ENCODE measurements around the gene SMAD6. TPM values are rescaled to one million over a fixed set of nuclear protein-coding genes. Genes with fewer than 3 reads are reported as not detected.
A peak's percentile ranks its signal among the peaks of the same experiment; 100 is the strongest.

Gene SMAD6
- total and polyA plus RNA-seq, 9 of the 15 experiments (the other 6 are each of a cell fraction or from before 2014, with no cell fraction given), result 0.10 to 15.5 (median 3.7) TPM

- no peak for FAIRE-seq
Measured at GRCh38 chr15:66684136-66684681, 17.8 kb upstream of the SMAD6 start.

DNA sequence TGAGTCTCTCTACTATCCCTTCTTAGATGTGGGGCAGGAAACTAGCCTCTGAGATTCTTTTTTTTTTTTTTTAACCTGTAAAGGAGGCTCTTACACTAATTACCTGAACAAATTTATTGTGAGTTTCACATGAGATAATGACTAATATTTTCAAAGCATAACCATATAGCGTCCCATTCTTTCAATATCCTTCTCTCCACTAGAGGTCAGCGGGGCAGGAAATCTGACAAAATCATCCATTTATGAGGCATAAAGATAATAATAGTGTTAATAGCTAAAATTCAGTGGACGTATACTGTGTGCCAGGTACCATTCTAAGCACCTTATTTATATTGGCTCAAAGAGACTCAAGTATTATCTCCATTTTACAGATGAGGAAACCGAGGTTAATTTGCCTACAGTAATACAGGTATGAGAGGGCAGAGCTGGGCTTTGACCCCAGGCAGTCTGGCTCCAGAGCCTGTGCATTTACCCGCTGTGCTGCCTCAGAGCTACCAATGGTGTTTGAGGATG lies 16.3 kb upstream of the SMAD6 start:
- no peak overlapping the region for H2AFZ ChIP-seq (ENCODE audit: low read depth, low read length)
- ChIA-PET POLR2A (interaction anchor here (0.6 to 1.1 kb wide), 4 partner anchors 13 to 34 kb away, joined by 3 read pairs; no protein-coding TSS in a partner anchor), CTCF (ENCODE audit: low intra/inter-chr PET ratio) (no interaction called here)
- no peak overlapping the region for H3K4me2 ChIP-seq (ENCODE audit: insufficient read depth, low read length)
- no TSS peak for BruUV-seq (replicated peaks)
- no peaks in the 10 kb centered on the region for H3K27me3 ChIP-seq (ENCODE audit: control insufficient read depth in 2 of 2, insufficient read depth in 2 of 2, low read length in 2 of 2)
- no peak overlapping the region for H3K4me3 ChIP-seq
- H3K27ac ChIP-seq (ENCODE audit: extremely low read depth, low read depth, low read length), result no peak overlapping the region
- ATAC-seq, result no peak
- intact Hi-C loops (cut with micrococcal nuclease) (no loop called here), in situ Hi-C loops (cut with MboI) (no loop called here)
- peaks cover 11% of the 10 kb centered on the region; the same call in 1 of the 2 replicates for H3K9me3 ChIP-seq (replicated peaks; ENCODE audit: control insufficient read depth, insufficient read depth, low read depth, low read length)
- no peaks in the 10 kb centered on the region for H3K9me1 ChIP-seq (ENCODE audit: control insufficient read depth, insufficient read depth, low read length)
- H3K36me3 ChIP-seq (ENCODE audit: control insufficient read depth, insufficient read depth, low read length), result peaks cover 93% of the 10 kb centered on the region
- peaks cover 9 to 11% of the 10 kb centered on the region in 2 experiments; a peak in 4 of 5 replicates for H3K4me1 ChIP-seq (replicated peaks in 1 of 2; ENCODE audit: control insufficient read depth in 2 of 2, insufficient read depth in 2 of 2, low read length in 2 of 2)
- TF ChIP-seq, protein P1, sequence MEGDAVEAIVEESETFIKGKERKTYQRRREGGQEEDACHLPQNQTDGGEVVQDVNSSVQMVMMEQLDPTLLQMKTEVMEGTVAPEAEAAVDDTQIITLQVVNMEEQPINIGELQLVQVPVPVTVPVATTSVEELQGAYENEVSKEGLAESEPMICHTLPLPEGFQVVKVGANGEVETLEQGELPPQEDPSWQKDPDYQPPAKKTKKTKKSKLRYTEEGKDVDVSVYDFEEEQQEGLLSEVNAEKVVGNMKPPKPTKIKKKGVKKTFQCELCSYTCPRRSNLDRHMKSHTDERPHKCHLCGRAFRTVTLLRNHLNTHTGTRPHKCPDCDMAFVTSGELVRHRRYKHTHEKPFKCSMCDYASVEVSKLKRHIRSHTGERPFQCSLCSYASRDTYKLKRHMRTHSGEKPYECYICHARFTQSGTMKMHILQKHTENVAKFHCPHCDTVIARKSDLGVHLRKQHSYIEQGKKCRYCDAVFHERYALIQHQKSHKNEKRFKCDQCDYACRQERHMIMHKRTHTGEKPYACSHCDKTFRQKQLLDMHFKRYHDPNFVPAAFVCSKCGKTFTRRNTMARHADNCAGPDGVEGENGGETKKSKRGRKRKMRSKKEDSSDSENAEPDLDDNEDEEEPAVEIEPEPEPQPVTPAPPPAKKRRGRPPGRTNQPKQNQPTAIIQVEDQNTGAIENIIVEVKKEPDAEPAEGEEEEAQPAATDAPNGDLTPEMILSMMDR (IDR thresholded peaks at IDR 0.05 in 2 of 3, conservative IDR thresholded peaks at IDR 0.05 in 1 of 3; ENCODE audit: insufficient read depth in 2 of 3, low read depth in 1 of 3, low read length in 3 of 3), result peak; percentile 6 to 40 (median 29); a peak in 4 of 6 replicates
- TF ChIP-seq SREBF1 (IDR thresholded peaks at IDR 0.05; ENCODE audit: borderline replicate concordance, low read depth, low read length) (no peak), RBM25 (IDR thresholded peaks at IDR 0.05; ENCODE audit: low read depth, low read length, severe bottlenecking) (peak; percentile 30), RAD21 (CRISPR knock-in tag; conservative IDR thresholded peaks at IDR 0.05 in 1 of 2, IDR thresholded peaks at IDR 0.05 in 1 of 2) (peak in 1 of 2 experiments; percentile 20; a peak in 2 of 4 replicates)
- no peak for FAIRE-seq
- no peak overlapping the region for H3K9ac ChIP-seq (ENCODE audit: insufficient read depth in 1 of 2, low read depth in 2 of 2, low read length in 2 of 2)
- WGBS (ENCODE audit: insufficient coverage, low coverage, missing lambda C conversion rate), result 94% methylated on average over 5 of the region's 5 CpGs
- DNase-seq (ENCODE audit: extremely low read depth in 1 of 4, low spot score in 3 of 4), result no peak
- H4K20me1 ChIP-seq (replicated peaks; ENCODE audit: control insufficient read depth, insufficient read depth, low read length), result no peaks in the 10 kb centered on the region
- H3K79me2 ChIP-seq (ENCODE audit: control insufficient read depth, insufficient read depth, low read length), result peaks cover 30% of the 10 kb centered on the region

More at GRCh38 chr15:66684136-66684681, 17.8 kb upstream of the SMAD6 start:
- Histone ChIP-seq H3K27ac (ENCODE audit: extremely low read depth, low read depth, low read length) (no peak overlapping the region), H3K4me3 (no peak overlapping the region), H3K4me1 (replicated peaks in 1 of 2; ENCODE audit: control insufficient read depth in 2 of 2, insufficient read depth in 2 of 2, low read length in 2 of 2) (peaks cover 20 to 24% of the 10 kb centered on the region in 2 experiments), H3K9me3 (replicated peaks; ENCODE audit: control insufficient read depth, insufficient read depth, low read depth, low read length) (peaks cover 11% of the 10 kb centered on the region; the same call in 1 of the 2 replicates), H4K20me1 (replicated peaks; ENCODE audit: control insufficient read depth, insufficient read depth, low read length) (no peaks in the 10 kb centered on the region), H3K27me3 (ENCODE audit: control insufficient read depth in 2 of 2, insufficient read depth in 2 of 2, low read length in 2 of 2) (no peaks in the 10 kb centered on the region), H3K36me3 (ENCODE audit: control insufficient read depth, insufficient read depth, low read length) (peaks cover 85% of the 10 kb centered on the region), H3K4me2 (ENCODE audit: insufficient read depth, low read length) (no peak overlapping the region), H3K9ac (ENCODE audit: insufficient read depth in 1 of 2, low read depth in 2 of 2, low read length in 2 of 2) (no peak overlapping the region), H3K79me2 (ENCODE audit: control insufficient read depth, insufficient read depth, low read length) (peaks cover 31% of the 10 kb centered on the region), H2AFZ (ENCODE audit: low read depth, low read length) (no peak overlapping the region), H3K9me1 (ENCODE audit: control insufficient read depth, insufficient read depth, low read length) (no peaks in the 10 kb centered on the region)
- TF ChIP-seq BCOR (IDR thresholded peaks at IDR 0.05), result 0 out of 2 replicates have a peak, but pooled peaks have one; percentile 16
- no peak for TF ChIP-seq HDAC8 (tag; IDR thresholded peaks at IDR 0.05)
- no peak for TF ChIP-seq LEF1 (IDR thresholded peaks at IDR 0.05)
- TF ChIP-seq CCAR2 (IDR thresholded peaks at IDR 0.05; ENCODE audit: low read depth, low read length), result no peak
- no peak for TF ChIP-seq SIN3B (IDR thresholded peaks at IDR 0.05; ENCODE audit: low read depth)
- TF ChIP-seq RBM25 (IDR thresholded peaks at IDR 0.05; ENCODE audit: low read depth, low read length, severe bottlenecking), result peak; percentile 94
- TF ChIP-seq ADNP (tag; IDR thresholded peaks at IDR 0.05), result 0 out of 2 replicates have a peak, but pooled peaks have one; percentile 25
- TF ChIP-seq PHF20 (IDR thresholded peaks at IDR 0.05; ENCODE audit: partially characterized antibody), result no peak
- no peak for TF ChIP-seq IFI16 (CRISPR knock-in tag; IDR thresholded peaks at IDR 0.05)
- intact Hi-C loops (cut with micrococcal nuclease) (loop anchor here (5.0 kb wide), 1 partner anchor 62 kb away; no protein-coding TSS in a partner anchor), in situ Hi-C loops (cut with MboI) (no loop called here)
- DNase-seq (ENCODE audit: extremely low read depth in 1 of 4, low spot score in 3 of 4) (no peak), ATAC-seq (no peak)
- no TSS peak for BruUV-seq (replicated peaks)
- ChIA-PET POLR2A (interaction anchor here (0.7 to 1.2 kb wide), 2 partner anchors 12 to 72 kb away, joined by 3 read pairs; no protein-coding TSS in a partner anchor), CTCF (ENCODE audit: low intra/inter-chr PET ratio) (no interaction called here)

All from K562 (cell line).